AG04450 (cell line): Measurements from ENCODE around the gene SLC43A3. TPM values are rescaled to one million over a fixed set of nuclear protein-coding genes. Genes with fewer than 3 reads are reported as not detected.

Experiments
- CTCF ChIA-PET: fragments of 300-600, 350-600 bp; formaldehyde crosslinking; extraction: SDS; loops from one replicate; lab custom pipeline; 2022; ENCODE audit warnings: antibody characterized with exemption, inconsistent platforms; lab: Charles Lee
- POLR2A ChIA-PET: fragments of 350-600 bp; formaldehyde crosslinking; extraction: SDS; loops from one replicate; lab custom pipeline; 2021; ENCODE audit warnings: antibody characterized with exemption, inconsistent platforms; lab: Yijun Ruan, JAX
- DNase-seq: peaks from one replicate; pipeline ENCODE4 v3.0.0-alpha.2; 2011; ENCODE audit warnings: low read depth, low spot score
- H3K27ac ChIP-seq: one replicate; pipeline ENCODE4 v1.5.1; 2012; ENCODE audit warnings: low read depth, low read length, control low read depth
- H3K27me3 ChIP-seq: one replicate; pipeline ENCODE4 v1.6.0; 2012; ENCODE audit warnings: low read length; ENCODE audit not compliant: control insufficient read depth, insufficient read depth
- H3K4me3 ChIP-seq: 2 replicates; pipeline ENCODE4 v1.5.1; 2011; ENCODE audit warnings: mild to moderate bottlenecking, low read depth, low read length, control low read depth
- H3K9me3 ChIP-seq: 2 replicates; pipeline ENCODE4 v1.5.1; 2012; ENCODE audit warnings: low read length; ENCODE audit not compliant: control insufficient read depth, insufficient read depth
- polyA plus RNA-seq: library from polyadenylated mRNA; depleted of rRNA; stranded (reverse); fragments of >200 nt; gene quantifications from 2 replicates; pipeline ENCODE4 v1.2.3, GENCODE V29; 2011
- TF ChIP-seq, protein P1 (sequence below): IDR thresholded peaks from 2 replicates; pipeline ENCODE4 v1.5.1; 2011; ENCODE audit warnings: low read depth, low read length, control low read depth, inconsistent platforms

The SLC43A3 gene
- polyA plus RNA-seq, 1 experiment, result 24.4 TPM

DNA sequence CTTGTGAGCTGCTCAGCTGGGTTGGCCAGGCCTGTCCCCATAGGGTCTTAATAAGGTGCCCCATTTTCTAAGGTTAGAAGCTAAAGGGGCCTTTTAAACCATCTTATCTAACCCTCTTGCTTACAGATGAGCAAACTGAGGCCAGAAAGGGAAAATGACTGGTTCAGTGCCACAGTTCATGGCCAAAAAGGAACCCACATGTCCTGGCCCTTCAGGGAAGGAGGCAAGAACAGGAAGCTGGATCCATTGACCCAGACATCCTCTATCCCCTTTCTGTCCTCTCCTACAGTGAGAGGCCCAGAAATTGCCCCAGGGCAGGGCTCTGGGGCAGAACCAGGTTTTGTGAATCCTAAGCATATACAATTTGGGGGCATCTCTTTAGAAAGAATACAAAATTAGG is 56.0 kb downstream of the SLC43A3 start:
- ChIA-PET POLR2A (no interaction called here), CTCF (interaction anchor here (1.0 kb wide), 1 partner anchor 21 kb away, joined by 4 read pairs; no protein-coding TSS in a partner anchor)
- no peak for DNase-seq
- Histone ChIP-seq H3K9me3 (no peaks in the 10 kb centered on the region; the same call in 1 of the 2 replicates), H3K4me3 (no peak overlapping the region), H3K27me3 (peaks cover 4% of the 10 kb centered on the region), H3K27ac (no peak overlapping the region)
- TF ChIP-seq, protein P1, sequence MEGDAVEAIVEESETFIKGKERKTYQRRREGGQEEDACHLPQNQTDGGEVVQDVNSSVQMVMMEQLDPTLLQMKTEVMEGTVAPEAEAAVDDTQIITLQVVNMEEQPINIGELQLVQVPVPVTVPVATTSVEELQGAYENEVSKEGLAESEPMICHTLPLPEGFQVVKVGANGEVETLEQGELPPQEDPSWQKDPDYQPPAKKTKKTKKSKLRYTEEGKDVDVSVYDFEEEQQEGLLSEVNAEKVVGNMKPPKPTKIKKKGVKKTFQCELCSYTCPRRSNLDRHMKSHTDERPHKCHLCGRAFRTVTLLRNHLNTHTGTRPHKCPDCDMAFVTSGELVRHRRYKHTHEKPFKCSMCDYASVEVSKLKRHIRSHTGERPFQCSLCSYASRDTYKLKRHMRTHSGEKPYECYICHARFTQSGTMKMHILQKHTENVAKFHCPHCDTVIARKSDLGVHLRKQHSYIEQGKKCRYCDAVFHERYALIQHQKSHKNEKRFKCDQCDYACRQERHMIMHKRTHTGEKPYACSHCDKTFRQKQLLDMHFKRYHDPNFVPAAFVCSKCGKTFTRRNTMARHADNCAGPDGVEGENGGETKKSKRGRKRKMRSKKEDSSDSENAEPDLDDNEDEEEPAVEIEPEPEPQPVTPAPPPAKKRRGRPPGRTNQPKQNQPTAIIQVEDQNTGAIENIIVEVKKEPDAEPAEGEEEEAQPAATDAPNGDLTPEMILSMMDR, result no peak

DNA sequence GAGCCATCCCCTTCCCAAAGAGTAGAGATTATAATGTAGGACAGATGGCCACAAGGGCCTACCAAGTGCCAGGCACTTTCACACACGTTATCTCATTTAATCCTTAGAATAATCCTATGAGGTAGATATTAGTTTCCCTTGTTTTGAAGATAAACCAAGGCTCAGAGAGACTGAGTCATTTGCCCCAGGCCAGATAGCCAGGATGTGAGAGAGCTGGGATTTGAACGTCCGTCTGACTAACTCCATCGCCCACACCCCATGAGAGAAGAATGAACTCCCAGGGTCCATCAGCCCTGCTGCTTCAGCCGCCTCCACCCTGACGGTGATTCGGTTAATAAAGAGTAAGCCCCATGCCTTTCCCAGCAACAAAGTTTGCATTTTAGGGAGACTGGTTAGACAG is 56.7 kb downstream of the SLC43A3 start:
- no peak for DNase-seq
- Histone ChIP-seq H3K27ac (no peak overlapping the region), H3K9me3 (no peaks in the 10 kb centered on the region; the same call in 1 of the 2 replicates), H3K4me3 (no peak overlapping the region), H3K27me3 (peaks cover 11% of the 10 kb centered on the region)
- TF ChIP-seq, protein P1, result no peak
- ChIA-PET POLR2A (no interaction called here), CTCF (no interaction called here)

DNA sequence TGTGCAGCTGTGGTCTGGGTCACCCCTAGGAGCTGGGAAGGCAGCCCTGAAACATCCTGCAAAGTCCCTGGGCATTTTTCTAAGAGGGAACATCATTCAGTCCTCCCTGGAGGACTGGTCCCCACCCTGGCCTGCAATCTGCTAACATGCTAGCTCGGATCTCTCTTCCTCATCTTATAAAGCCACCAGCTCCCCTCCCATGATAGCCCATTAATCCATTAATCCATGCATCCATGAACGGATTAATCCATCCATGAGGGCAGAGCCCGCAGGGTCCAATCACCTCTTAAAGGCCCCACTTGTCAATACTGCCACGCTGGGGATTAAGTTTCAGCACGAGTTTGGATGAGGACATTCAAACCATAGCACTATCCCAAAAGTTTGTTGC is 58.1 kb downstream of the SLC43A3 start:
- CTCF ChIA-PET, result no interaction called here
- Histone ChIP-seq H3K9me3 (no peaks in the 10 kb centered on the region; the same call in 1 of the 2 replicates), H3K27me3 (peaks cover 18% of the 10 kb centered on the region), H3K4me3 (no peak overlapping the region), H3K27ac (no peak overlapping the region)
- TF ChIP-seq, protein P1, result no peak
- DNase-seq, result no peak
- POLR2A ChIA-PET, result interaction anchor here (0.6 kb wide), 1 partner anchor 285 kb away, joined by 3 read pairs; no protein-coding TSS in a partner anchor

DNA sequence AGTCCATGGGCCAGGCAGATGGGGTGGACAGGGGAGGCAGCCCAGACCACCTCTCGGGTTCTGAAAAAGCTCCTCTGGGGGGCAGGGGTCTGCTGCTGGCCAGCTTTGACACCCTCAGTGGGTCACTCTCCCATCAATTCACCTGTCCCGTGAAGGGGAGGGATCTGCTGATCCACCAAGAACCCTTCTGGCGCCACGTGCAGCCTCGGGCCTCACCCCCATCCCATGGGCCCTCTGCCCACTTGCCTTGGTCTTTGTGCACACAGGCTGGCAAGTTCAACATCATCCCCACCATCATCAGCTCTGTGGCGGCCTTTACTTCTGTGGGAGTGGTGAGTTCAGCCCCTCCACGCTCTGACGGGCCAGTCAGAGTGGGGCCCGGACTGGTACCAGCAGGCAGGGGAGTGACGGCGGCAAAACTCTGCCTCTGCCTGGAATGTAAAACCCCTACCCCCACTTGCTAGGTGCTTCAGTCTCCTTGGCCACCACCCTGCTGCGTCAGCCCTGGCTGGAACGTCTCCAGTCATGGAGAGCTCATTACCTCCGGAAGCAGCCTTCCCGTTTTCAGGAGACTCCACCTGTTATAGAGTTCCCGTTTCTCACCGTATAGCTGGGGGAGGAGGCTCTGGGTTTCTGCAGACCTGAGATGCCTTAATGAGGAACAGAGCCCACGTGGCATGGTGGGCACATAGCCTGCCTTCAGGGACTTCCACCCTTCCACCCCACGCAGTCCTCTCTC is 58.6 kb downstream of the SLC43A3 start:
- Histone ChIP-seq H3K4me3 (no peak overlapping the region), H3K9me3 (no peaks in the 10 kb centered on the region; the same call in 1 of the 2 replicates), H3K27ac (no peak overlapping the region), H3K27me3 (peaks cover 22% of the 10 kb centered on the region)
- no peak for DNase-seq
- POLR2A ChIA-PET, result interaction anchor here (0.6 kb wide), 1 partner anchor 286 kb away, joined by 3 read pairs; no protein-coding TSS in a partner anchor
- TF ChIP-seq, protein P1, result no peak
- CTCF ChIA-PET, result no interaction called here
